ENCODE measurements around the gene CCNE1. TPM values are rescaled to one million over a fixed set of nuclear protein-coding genes. Genes with fewer than 3 reads are reported as not detected.

CCNE1 gene
- total RNA-seq, result 5.0 and 6.2 TPM in 2 replicates

DNA sequence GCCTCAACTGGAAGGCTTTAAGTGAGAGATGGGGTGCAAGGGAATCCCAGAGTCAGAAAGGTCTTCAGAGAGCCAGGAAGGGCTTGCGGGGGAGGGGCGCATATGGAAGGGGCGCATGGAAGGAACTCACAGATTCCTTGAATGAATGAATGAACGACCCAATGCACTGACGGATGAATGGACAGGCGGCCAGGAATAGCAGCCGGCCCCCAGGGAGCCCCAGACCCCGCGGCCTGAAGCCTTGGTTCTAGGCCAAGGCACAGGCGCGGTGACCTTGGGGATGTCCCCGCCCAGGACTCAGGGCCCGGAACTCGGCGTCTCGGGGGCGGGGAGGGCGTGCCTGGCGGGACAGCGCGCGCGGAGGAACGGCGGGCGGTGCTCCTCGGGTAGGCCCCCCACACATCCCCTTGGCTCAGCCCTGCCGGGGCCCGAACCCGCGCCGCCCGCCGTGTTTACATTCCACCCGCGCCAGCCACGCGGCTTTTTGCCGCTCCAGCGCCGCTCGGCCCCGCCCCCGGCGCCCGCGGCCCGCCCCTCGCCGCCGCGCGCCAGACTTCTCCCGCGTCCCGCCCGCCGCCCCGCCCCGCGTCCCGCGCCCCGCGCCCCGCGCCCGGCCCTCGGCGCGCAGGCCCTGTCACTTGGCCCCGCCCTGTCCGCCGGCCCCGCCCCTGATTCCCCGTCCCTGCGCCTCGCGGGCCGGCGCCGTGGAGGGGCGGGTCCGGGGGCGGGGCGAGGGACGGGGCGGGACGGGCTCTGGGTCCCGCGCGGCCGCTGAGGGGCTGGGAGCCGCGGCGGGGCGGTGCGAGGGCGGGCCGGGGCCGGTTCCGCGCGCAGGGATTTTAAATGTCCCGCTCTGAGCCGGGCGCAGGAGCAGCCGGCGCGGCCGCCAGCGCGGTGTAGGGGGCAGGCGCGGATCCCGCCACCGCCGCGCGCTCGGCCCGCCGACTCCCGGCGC lies at the start of gene CCNE1:
TSS of gene CCNE1 (plus strand) at position 867 of the 955 bp plus-strand sequence. CDS start 565 bp downstream, outside the sequence.

Other genes with a start within 250 kb of the CCNE1 start
- gene POP4, start 205.7 kb upstream of the CCNE1 start, total RNA-seq, result 72.5 and 75.9 TPM in 2 replicates
- gene PLEKHF1, start 146.5 kb upstream of the CCNE1 start, total RNA-seq, result 34.8 and 36.9 TPM in 2 replicates
- gene C19orf12, start 96.7 kb upstream of the CCNE1 start, total RNA-seq, result 32.1 and 34.0 TPM in 2 replicates
- gene URI1, start 130.2 kb downstream of the CCNE1 start, total RNA-seq, result 68.1 and 74.9 TPM in 2 replicates